ENCODE data around the gene MAP2K3.

The MAP2K3 gene

GRCh38 chr17:21355586-21355985, 71.1 kb downstream of the MAP2K3 start:
- no peak for DNase-seq

- no peak for DNase-seq
Measured at GRCh38 chr17:21356537-21357127, 72.1 kb downstream of the MAP2K3 start.

GRCh38 chr17:21357281-21357680, 72.8 kb downstream of the MAP2K3 start:
- DNase-seq: no peak

- no peak for DNase-seq
Measured at GRCh38 chr17:21357696-21358656, 73.5 kb downstream of the MAP2K3 start.

GRCh38 chr17:21358682-21359482, 74.4 kb downstream of the MAP2K3 start:
- no peak for DNase-seq

GRCh38 chr17:21359483-21359840, 75.0 kb downstream of the MAP2K3 start:
- no peak for DNase-seq

GRCh38 chr17:21360048-21360447, 75.5 kb downstream of the MAP2K3 start:
- DNase-seq: no peak

GRCh38 chr17:21361020-21361809, 76.7 kb downstream of the MAP2K3 start:
- DNase-seq: no peak

- DNase-seq: no peak
Measured at GRCh38 chr17:21362331-21362931, 77.9 kb downstream of the MAP2K3 start.

GRCh38 chr17:21363776-21364642, 79.5 kb downstream of the MAP2K3 start:
- DNase-seq: no peak
